ENCODE data around the gene ABI1.

DNA sequence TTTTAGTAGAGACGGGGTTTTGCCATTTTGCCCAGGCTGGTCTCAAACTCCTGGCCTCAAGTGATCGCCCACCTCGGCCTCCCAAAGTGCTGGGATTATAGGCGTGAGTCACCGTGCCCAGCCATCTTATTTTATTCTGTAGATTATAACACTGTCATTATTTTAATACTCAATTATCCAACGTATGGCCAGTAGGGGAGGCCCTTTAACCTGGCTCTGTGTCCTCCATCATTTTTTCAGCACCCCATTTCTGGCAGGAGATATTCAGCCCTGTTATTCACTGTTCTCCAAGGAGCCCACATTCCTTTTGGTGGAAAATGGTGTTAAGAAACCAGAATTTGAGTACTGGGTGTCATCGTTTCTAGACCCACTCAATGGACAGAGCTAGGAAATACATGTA is 131.8 kb downstream of the ABI1 start:
- TF ChIP-seq, protein P1, sequence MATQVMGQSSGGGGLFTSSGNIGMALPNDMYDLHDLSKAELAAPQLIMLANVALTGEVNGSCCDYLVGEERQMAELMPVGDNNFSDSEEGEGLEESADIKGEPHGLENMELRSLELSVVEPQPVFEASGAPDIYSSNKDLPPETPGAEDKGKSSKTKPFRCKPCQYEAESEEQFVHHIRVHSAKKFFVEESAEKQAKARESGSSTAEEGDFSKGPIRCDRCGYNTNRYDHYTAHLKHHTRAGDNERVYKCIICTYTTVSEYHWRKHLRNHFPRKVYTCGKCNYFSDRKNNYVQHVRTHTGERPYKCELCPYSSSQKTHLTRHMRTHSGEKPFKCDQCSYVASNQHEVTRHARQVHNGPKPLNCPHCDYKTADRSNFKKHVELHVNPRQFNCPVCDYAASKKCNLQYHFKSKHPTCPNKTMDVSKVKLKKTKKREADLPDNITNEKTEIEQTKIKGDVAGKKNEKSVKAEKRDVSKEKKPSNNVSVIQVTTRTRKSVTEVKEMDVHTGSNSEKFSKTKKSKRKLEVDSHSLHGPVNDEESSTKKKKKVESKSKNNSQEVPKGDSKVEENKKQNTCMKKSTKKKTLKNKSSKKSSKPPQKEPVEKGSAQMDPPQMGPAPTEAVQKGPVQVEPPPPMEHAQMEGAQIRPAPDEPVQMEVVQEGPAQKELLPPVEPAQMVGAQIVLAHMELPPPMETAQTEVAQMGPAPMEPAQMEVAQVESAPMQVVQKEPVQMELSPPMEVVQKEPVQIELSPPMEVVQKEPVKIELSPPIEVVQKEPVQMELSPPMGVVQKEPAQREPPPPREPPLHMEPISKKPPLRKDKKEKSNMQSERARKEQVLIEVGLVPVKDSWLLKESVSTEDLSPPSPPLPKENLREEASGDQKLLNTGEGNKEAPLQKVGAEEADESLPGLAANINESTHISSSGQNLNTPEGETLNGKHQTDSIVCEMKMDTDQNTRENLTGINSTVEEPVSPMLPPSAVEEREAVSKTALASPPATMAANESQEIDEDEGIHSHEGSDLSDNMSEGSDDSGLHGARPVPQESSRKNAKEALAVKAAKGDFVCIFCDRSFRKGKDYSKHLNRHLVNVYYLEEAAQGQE (IDR thresholded peaks at IDR 0.05), result no peak
- TF ChIP-seq YY1 (IDR thresholded peaks at IDR 0.05), result no peak
- TF ChIP-seq, protein P2, sequence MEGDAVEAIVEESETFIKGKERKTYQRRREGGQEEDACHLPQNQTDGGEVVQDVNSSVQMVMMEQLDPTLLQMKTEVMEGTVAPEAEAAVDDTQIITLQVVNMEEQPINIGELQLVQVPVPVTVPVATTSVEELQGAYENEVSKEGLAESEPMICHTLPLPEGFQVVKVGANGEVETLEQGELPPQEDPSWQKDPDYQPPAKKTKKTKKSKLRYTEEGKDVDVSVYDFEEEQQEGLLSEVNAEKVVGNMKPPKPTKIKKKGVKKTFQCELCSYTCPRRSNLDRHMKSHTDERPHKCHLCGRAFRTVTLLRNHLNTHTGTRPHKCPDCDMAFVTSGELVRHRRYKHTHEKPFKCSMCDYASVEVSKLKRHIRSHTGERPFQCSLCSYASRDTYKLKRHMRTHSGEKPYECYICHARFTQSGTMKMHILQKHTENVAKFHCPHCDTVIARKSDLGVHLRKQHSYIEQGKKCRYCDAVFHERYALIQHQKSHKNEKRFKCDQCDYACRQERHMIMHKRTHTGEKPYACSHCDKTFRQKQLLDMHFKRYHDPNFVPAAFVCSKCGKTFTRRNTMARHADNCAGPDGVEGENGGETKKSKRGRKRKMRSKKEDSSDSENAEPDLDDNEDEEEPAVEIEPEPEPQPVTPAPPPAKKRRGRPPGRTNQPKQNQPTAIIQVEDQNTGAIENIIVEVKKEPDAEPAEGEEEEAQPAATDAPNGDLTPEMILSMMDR (IDR thresholded peaks at IDR 0.05; ENCODE audit: low read depth, low read length, missing input control), result no peak
- TF ChIP-seq, protein P3, sequence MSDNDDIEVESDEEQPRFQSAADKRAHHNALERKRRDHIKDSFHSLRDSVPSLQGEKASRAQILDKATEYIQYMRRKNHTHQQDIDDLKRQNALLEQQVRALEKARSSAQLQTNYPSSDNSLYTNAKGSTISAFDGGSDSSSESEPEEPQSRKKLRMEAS (IDR thresholded peaks at IDR 0.05), result no peak
- TF ChIP-seq FOXA1 (IDR thresholded peaks at IDR 0.05), result no peak
- TF ChIP-seq HNF4A (conservative IDR thresholded peaks at IDR 0.05), result no peak
- no peak for TF ChIP-seq GABPA (IDR thresholded peaks at IDR 0.05 in 1 of 2, conservative IDR thresholded peaks at IDR 0.05 in 1 of 2)
- TF ChIP-seq RXRA (IDR thresholded peaks at IDR 0.05), result no peak
- no peak for TF ChIP-seq TAF1 (conservative IDR thresholded peaks at IDR 0.05)
- no peak for TF ChIP-seq EGR1 (IDR thresholded peaks at IDR 0.05; ENCODE audit: low read depth in 2 of 2)
- TF ChIP-seq RAD21 (IDR thresholded peaks at IDR 0.05), result no peak

All from liver (tissue), 3 donors.